ENCODE measurements around the gene LBX1. TPM values are rescaled to one million over a fixed set of nuclear protein-coding genes. Genes with fewer than 3 reads are reported as not detected.

LBX1 gene
- total RNA-seq, 2 experiments from 2014 or later = not detected

GRCh38 chr10:101228153-101228965, 904 bp downstream of the LBX1 start:
- ChIA-PET POLR2A (no interaction called here), CTCF (interaction anchor here (2.8 to 4.2 kb wide), 2 partner anchors 10 to 14 kb away, joined by 8 to 22 read pairs; no protein-coding TSS in a partner anchor)

GRCh38 chr10:101227429-101228152, 1.7 kb downstream of the LBX1 start:
- ChIA-PET POLR2A (no interaction called here), CTCF (interaction anchor here (1.0 to 4.2 kb wide), 3 partner anchors 11 to 64 kb away, joined by 3 to 22 read pairs (median 8); no protein-coding TSS in a partner anchor)

- POLR2A ChIA-PET = interaction anchor here (0.7 kb wide), 1 partner anchor 65 kb away, joined by 3 read pairs; no protein-coding TSS in a partner anchor
- CTCF ChIA-PET = interaction anchor here (0.6 to 4.2 kb wide), 5 partner anchors 12 to 65 kb away, joined by 3 to 22 read pairs (median 3); no protein-coding TSS in a partner anchor
These were observed 2.5 kb downstream of the LBX1 start for GRCh38 chr10:101226491-101227428.

GRCh38 chr10:101225846-101226421, 3.3 kb downstream of the LBX1 start:
- CTCF ChIA-PET = interaction anchor here (0.9 to 4.2 kb wide), 3 partner anchors 11 to 60 kb away, joined by 3 to 22 read pairs (median 3); no protein-coding TSS in a partner anchor
- POLR2A ChIA-PET = no interaction called here

GRCh38 chr10:101224910-101225823, 4.1 kb downstream of the LBX1 start:
- ChIA-PET CTCF (interaction anchor here (1.3 to 2.9 kb wide), 2 partner anchors 11 to 59 kb away, joined by 3 to 23 read pairs; no protein-coding TSS in a partner anchor), POLR2A (no interaction called here)

- CTCF ChIA-PET = interaction anchor here (0.7 to 2.9 kb wide), 2 partner anchors 10 to 15 kb away, joined by 3 to 23 read pairs; no protein-coding TSS in a partner anchor
- POLR2A ChIA-PET = no interaction called here
These were observed 5.0 kb downstream of the LBX1 start for GRCh38 chr10:101224060-101224909.

GRCh38 chr10:101223274-101224059, 5.8 kb downstream of the LBX1 start:
- ChIA-PET CTCF (interaction anchor here (0.7 to 2.9 kb wide), 3 partner anchors 9 to 16 kb away, joined by 3 to 23 read pairs (median 4); no protein-coding TSS in a partner anchor), POLR2A (no interaction called here)

- POLR2A ChIA-PET = no interaction called here
- CTCF ChIA-PET = interaction anchor here (1.3 to 2.9 kb wide), 2 partner anchors 8 to 15 kb away, joined by 4 to 23 read pairs; no protein-coding TSS in a partner anchor
These were observed 6.5 kb downstream of the LBX1 start for GRCh38 chr10:101222683-101223273.

- CTCF ChIA-PET = interaction anchor here (1.3 to 2.9 kb wide), 2 partner anchors 8 to 16 kb away, joined by 4 to 23 read pairs; no protein-coding TSS in a partner anchor
- POLR2A ChIA-PET = no interaction called here
These were observed 7.2 kb downstream of the LBX1 start for GRCh38 chr10:101221963-101222531.

- ChIA-PET CTCF (interaction anchor here (0.7 to 1.1 kb wide), 2 partner anchors 9 to 14 kb away, joined by 3 read pairs; no protein-coding TSS in a partner anchor), POLR2A (no interaction called here)
These were observed 7.7 kb downstream of the LBX1 start for GRCh38 chr10:101221549-101221948.

GRCh38 chr10:101219946-101220451, 9.3 kb downstream of the LBX1 start:
- CTCF ChIA-PET = interaction anchor here (0.8 to 1.2 kb wide), 2 partner anchors 20 to 78 kb away, joined by 3 to 4 read pairs; no protein-coding TSS in a partner anchor
- POLR2A ChIA-PET = no interaction called here

GRCh38 chr10:101219139-101219945, 9.9 kb downstream of the LBX1 start:
- ChIA-PET POLR2A (no interaction called here), CTCF (interaction anchor here (1.2 to 1.4 kb wide), 4 partner anchors 18 to 79 kb away, joined by 3 to 4 read pairs (median 4); no protein-coding TSS in a partner anchor)

- POLR2A ChIA-PET = no interaction called here
- CTCF ChIA-PET = interaction anchor here (1.0 to 1.4 kb wide), 6 partner anchors 19 to 84 kb away, joined by 3 to 4 read pairs (median 3); no protein-coding TSS in a partner anchor
These were observed 10.7 kb downstream of the LBX1 start for GRCh38 chr10:101218351-101219138.

Measured in activated CD8-positive, alpha-beta memory T cell treated with anti-CD3 and anti-CD28 coated beads for 36 hours (primary cell).